Fibroblast of upper back skin (primary cell): ENCODE measurements around the gene LTA4H.
A peak's percentile ranks its signal among the peaks of the same experiment; 100 is the strongest.
"Not testable (repeated sequence)": the region's sequence is repeated elsewhere in the genome, so short reads cannot be mapped to it uniquely, and the experiment has no call there.

Experiments
- DNase-seq: peaks from one replicate; pipeline ENCODE4 v3.0.0-alpha.2; 2013

The LTA4H gene

DNA sequence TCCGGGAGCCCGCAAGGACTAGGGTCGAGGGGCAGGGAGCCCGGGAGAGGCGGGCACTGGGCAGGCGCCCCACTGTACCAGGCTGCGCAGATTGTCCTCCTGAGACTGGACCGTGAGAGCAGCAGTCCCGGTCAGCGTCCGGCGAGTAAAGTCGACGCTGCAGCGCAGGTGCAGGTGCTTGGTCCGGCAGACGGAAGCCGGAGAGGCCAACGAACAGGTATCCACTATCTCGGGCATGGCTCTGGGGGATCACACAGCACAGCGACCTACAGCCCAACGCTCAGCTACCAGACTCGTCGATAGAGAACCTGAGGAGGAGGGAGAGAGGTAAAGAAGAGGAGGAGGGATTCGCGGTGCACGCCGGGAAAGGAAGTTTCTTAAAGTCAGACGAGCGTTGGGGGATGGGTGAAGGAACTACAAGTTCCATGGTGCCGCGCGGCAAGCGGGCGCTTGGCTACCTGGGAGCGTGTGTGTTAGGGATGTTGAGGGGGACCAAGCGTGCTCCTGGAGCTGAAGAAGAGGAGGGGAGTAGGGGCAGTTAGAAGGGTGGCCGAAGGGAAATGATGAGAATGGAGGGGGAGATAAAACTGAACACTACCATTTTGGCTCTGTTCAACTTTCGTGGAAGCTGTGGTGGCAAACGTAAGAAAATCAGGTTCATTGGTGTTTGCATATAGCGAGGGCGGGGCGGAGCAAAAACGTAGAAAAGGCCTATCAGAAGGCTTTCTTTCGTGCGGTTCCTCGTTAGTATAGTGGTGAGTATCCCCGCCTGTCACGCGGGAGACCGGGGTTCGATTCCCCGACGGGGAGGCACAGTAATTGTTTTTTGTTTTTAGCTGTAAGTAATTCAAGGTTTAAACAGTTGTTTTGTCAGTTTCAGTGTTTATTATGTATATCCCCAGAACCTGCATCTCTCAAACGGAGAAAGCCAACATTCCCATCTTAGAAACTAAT, at the start of gene LTA4H:
LTA4H (minus strand) TSS at position 305 of the 954 bp plus-strand sequence; CDS start at position 237, 68 bp downstream.
- peak; percentile 99 for DNase-seq

DNA sequence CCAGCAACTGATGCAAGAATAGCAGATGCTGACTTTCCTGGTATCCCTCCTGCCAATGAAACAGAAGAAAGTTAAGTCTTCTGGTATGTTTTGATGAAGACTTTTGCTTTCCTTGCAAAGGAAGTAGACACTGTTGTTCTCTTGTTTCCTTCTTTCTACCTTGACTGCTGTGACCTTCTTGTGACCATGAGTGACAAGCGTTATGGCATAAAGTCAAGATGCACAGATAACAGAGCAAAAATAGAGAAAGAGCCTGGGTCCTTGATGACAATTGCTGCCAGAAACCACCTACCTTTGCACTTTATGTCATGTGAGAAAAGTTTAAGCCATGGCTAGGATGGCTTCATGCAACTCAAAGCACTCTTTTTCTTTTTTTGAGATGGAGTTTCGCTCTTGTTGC, 49.2 kb upstream of the LTA4H start:
- no peak for DNase-seq

DNA sequence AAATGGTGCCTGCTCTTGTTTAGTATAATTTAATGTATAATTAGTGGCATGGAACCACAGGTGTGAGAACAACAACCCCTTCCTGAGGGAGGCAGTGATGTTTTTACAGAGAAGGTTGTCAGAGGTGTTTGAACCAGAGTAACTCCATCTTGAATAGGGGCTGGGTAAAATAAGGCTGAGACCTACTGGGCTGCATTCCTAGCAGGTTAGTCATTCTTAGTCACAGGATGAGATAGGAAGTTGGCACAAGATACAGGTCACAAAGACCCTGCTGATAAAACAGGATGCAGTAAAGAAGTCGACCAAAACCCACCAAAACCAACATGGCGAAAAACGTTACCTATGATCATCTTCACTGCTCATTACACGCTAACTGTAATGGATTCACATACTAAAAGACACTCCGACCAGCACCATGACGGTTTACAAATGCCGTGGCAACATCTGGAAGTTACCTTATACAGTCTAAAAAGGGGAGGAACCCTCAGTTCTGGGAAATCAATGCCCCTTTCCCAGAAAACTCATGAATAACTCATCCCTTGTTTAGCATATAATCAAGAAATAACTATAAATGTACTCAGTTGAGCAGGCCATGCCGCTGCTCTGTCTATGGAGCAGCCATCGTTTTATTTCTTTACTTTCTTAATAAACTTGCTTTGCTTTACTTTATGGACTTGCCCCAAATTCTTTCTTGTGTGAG, 47.8 kb upstream of the LTA4H start:
- DNase-seq = no peak

DNA sequence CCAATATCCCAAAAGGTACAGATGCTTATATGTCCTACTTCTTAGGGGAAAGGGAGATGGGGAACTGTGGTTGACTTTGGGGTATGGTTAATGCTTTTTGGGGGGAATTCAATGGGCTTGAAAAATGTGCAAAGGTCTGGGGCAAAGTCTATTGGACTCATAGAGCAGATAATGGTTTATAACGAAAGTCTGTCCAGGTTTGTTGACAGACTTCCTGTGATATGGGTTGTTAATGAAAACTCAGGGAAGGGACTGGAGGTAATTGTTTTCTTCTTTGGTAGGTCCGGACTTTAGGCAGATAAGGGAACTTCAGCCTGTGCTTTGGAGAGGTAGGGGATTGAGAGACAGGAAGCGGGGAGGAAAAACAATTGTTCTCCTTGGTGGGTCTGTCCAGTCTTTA, 46.2 kb upstream of the LTA4H start:
- no peak for DNase-seq

DNA sequence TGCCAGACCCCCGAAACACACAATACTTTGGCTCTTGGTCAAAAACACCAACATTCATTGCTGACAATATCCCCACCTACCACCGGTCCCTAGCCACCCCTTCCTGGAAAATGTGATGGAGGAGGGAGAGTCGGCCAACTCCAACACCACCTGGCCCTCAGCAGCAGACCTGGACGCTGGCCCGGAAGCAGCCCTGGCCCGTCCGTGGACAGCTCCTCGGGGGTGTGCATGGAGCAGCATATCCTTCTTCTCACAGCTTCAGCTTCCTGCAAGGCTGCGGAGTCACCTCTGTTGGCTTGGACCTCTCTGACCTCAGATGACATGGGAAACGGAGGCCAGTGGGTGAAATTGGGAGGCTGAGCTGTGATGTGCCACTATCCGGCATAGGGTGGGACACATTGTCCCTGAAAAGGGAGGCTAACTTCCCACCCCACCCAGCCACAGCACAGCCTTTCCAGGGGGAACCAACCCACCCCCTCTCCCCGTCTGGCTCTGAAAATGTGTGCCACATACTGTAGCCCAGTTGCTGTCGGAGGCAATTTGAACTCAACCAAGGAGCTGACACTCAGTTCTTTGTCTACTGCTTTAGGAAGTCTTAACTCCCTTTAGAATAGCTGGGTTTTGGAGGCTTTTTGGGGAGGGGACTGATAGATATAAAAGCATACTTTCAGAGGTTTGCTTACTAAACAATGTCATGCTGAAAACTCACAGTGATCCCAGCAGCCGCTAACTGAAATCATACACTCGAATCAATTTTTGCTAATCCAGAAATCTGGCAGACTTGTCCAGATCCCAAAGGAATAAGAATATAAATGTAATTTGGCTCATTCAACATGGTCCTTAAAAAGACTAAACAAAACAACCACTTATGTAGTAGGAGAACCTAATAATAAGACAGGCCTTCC, 43.1 kb upstream of the LTA4H start:
- DNase-seq = peak; percentile 21

DNA sequence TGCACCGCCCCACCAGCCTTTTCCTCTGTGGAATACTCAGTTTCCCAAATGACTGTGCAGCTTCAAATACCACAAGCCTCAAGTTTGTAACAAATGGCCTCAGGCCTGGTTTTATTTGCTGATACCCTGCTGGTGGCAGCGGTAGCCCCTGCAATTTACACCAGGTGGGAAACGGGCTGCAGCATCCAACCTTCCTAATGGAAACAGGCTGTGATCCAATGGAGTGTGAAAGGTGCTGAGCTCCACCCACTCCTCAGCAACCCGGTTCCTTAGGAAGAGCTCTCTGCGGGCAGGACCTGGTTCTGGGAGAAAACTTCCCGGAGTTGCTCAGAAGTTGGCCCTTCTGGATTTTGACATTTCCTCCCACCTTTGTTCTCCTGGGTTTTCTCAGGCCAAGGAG, 41.7 kb upstream of the LTA4H start:
- no peak for DNase-seq

DNA sequence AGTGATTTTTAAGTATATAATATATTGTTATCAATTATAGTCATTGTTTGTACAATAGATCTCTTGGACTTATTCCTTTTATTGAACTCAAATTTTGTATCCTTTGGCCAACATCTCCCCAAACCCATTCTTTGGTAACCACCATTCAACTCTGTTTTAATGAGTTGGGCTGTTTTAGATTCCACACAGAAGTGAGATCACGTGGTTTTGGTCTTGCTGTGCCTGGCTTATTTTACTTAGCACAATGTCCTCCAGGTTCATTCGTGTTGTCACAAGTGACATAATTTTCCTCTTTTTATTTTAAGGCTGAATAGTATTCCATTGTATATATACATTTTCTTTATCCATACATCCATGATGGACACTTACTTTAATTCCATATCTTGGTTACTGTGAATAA, 40.2 kb upstream of the LTA4H start:
- no peak for DNase-seq

DNA sequence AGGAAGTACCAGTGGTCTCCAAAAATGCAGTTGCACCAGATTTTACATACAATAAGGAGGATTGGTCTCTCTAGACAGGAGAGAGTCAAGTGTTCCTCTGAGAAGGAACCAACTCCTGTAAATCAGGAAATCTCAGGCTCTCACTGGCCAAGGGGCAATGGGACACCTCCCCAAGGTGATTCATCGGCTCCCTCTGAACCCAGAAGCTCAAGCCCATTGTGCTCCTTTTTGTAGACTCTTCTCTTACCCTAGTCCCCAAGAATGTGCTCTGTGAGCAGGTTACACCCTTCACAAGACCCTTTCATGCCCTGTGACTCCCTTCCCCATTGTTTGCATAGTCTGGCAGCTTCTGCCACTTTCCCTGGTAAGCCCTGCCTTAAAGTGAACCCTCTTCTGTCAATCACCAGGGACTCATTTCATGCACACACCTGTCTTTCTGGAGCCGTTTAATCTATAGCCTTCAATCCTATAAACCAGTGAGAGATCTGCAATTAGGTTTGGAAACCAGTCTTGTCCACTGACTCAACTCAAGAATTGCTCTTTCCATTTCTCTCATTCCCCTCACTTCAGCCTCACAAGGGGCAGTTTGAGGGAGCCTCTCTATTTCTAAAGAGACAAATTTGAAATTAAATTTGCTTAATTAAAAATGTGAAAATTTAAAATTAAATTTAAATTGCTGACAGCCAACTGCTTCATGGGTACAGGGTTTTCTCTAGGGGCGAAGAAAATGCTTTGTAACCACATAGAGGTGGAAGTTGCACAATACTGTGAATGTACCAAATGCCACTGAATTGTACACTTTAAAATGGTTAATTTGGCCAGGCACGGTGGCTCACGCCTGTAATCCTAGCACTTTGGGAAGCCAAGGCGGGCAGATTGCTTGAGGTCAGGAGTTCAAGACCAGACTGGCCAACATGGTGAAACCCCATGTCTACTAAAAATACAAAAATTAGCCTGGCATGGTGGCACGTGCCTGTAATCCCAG, 38.3 kb upstream of the LTA4H start:
- no peak for DNase-seq

DNA sequence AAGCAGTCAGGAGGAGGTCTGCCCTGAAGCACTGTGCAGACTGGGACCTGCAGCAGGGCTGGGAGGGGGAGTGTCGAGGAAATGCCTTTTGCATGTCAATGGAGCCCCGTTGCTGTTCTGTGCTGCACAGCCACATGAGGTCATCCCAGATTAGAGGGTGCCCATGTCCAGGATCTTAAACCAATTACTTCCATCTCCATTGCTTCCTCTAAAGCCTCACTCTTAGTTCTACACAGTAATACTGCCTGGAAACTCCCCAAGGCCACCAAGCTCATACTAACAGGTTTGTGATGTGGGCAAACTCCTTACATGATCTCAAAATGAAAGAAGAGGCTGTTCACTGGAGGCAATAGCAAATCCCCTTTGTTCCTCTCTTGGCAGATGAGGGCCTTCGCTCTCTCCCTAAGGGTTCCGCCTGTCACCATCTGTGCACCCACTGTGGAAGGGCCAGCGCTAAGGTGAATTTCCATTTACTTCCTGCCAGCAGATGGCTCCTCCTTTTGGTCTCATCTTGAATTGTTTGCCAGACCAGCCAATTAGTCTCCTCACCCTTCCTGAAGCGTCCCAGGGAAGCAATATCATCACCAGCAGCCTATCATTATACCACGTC, 35.4 kb upstream of the LTA4H start:
- DNase-seq = no peak

DNA sequence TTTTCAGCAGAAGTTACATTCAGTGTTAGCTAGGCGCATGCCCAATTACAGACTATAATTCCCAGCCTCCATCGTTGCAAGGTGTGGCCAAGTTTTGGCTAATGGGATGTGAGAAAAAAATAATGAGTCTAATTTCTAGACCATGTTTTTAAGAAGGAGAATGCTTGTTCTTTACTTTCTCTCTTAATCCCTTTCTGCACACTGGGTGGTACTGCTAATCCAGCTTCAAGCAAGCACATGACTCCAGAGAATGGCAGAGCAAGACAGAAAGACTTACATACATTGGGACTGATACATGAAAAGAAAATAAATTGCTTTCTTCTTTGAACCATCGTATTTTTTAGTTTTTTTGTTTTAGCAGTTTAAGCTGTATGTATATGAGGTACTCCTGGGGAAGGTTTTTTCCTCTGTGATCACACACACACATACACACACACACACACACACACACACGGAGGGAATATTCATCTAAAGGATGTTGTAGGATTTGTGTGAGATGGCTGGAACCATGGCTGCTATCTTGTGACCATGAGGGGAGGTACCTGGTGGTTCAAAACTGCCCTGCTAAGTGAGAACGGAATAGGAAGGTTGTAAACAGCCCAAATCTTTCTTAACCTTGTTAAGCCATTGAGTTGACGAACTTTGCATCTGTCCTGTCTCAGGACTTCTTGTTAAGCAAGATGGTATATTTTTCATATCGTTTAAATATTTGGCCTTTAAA, 34.3 kb upstream of the LTA4H start:
- DNase-seq = no peak

DNA sequence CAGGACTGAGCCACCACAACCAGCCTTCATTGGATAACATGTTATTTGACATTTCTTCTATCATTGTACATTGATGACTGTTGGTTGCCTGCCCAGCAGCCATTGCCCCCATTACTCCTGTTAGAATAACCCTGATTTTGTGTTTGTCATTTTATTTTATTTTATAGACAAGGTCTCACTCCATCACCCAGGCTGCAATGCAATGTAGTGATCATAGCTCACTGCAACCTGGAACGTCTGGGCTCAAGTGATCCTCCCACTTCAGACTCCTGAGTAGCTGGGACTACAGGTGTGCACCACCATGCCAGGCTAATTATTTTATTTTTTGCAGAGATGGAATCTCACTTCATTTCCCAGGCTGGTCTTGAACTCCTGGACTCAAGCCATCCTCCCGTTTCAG, 33.2 kb upstream of the LTA4H start:
- DNase-seq = no peak

DNA sequence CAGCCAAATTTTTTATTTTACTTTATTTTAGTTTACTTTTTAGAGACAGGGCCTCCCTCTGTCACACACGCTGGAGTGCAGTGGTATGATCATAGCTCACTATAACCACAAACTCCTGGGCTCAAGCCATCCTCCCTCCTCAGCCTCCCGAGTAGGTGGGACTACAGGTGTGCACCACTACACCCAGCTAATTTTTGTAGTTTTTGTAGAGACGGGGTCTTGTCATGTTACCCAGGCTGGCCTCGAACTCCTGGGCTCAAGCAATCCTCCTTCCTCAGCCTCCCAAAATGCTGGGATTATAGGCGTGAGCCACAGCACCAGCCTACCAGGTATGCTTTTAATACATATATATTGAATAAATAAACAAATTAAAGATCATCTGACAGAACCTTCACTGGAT, 32.7 kb upstream of the LTA4H start:
- no peak for DNase-seq

DNA sequence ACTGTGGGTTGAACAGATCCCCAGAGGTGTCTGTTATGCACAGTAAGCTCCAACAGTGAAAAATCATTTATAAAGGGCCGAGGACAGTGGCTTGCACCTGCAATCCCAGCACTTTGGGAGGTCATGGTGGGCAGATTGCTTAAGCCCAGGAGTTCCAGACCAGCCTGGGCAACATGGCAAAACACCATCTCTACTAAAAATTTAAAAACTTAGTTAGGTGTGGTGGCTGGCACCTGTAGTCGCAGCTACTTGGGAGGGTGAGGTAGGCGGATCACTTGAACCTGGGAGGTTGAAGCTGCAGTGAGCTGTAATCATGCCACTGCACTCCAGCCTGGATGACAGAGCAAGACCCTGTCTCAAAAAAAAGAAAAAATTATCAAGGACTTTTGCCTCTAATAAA, 30.4 kb upstream of the LTA4H start:
- DNase-seq = not testable (repeated sequence)

DNA sequence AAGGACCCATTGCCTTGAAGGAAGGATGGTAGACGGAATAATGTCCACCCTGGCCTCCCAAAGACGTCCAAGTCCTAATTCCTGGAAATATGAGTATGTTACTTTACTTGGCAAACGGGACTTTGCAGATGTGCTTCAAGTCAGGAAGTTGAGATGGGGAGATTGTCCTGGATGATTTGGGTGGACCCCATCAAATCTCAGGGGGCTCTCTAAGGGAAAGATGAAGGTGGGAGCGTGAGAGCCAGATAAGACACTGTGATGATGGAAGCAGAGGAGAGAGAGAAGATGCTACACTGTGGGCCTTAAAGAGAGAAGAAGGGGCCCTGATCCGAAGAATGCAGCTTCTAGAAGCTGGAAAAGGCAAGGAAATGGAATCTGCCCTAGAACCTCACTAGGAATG, 29.6 kb upstream of the LTA4H start:
- no peak for DNase-seq

DNA sequence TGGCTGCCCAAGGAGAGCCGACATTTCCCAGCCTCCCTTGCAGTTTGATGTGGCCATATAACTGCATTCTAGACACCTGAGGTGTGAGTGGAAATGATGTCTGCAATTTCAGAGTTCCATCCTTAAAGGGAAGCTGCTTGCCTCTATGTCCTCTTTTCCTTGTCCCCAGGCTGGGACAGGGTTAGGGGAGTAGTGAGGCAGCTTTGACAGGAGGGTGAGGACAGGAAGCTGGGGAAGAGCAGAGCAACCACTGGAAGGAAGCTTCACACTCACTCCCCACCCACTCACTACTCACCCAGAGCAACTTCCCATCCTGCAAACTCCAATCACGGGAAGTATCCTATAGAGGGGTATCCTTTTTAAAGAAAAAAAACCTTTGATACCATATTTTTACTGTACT, 28.9 kb upstream of the LTA4H start:
- no peak for DNase-seq

DNA sequence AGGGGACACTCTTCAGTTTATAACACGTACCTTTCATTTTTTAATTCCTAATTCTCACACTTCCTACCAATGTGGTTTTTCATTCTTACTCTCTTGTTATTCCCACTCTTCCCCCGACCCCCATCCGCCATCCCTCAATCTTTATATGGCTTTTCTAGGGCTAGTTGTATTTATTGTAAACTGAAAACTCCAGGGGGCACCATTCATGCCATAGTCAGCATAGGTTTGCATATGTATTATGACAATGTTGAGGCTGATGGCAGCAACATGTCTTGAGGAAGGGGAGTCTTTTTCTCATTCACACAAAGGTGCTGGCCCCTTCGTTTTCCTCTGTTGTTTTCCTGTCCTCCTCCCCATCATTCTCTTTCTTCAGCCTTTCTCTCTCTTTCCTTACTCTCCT, 27.7 kb upstream of the LTA4H start:
- DNase-seq = peak; percentile 40

DNA sequence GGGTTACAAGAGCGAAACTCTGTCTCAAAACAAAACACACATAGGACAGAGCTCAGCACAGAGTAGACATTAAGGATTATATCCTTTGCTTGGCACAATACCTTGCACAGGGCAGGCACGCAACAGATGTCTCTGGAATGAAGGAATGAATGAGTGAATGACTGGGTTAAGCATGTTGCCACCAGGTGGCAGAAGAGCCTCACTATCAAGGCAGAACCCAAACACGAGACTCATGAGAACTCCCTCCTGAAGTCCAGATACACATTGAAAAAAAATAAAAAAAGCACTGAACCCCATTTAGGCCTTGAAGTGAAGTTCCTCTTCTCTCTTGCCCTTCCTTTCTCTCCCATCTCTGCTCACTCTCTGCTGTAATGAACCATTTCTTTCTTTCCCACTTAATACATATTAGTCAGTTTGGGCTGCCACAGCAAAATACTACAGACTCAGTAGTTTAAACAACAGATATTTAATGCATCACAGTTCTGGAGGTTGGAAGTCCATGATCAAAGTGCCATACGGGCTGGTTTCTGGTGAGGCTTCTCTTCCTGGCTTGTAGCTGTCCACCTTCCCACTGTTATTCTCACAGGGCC, 26.6 kb upstream of the LTA4H start:
- DNase-seq = peak; percentile 83

DNA sequence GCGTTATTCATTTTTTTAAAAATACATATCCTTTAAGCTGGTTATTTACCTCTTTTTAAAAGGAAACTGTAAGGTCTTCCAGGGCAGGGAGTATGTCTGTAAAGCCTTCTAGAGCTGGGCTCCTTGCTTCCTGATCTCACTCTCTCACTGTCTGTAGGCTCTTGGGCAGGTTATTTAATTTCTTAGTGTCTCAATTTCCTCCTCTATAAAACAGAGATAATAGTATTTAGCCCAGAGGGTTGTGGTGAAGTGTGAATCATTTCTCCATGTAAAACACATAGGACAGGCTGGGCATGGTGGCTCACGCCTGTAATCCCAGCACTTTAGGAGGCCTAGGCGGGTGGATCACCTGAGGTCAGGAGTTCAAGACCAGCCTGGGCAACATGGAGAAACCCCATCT, 25.9 kb upstream of the LTA4H start:
- DNase-seq = no peak

DNA sequence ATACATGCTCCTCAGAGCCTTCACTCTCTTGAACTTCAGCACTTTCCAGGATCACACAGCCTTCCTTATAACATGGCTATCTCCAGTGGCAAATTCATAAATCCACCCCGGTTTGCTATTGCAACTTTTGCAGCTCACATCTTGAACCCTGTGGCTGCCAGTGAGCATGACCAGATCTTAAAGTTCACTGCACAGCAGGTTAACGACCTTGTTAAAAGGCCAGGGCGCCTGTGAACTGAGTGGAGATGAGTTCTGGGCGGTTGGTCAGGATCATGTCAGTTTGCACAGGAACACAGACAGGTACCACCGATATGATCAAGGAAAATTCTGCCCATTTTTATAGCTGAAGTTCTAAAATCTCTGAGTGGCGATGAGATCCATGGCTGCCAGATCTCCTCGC, 24.7 kb upstream of the LTA4H start:
- no peak for DNase-seq

DNA sequence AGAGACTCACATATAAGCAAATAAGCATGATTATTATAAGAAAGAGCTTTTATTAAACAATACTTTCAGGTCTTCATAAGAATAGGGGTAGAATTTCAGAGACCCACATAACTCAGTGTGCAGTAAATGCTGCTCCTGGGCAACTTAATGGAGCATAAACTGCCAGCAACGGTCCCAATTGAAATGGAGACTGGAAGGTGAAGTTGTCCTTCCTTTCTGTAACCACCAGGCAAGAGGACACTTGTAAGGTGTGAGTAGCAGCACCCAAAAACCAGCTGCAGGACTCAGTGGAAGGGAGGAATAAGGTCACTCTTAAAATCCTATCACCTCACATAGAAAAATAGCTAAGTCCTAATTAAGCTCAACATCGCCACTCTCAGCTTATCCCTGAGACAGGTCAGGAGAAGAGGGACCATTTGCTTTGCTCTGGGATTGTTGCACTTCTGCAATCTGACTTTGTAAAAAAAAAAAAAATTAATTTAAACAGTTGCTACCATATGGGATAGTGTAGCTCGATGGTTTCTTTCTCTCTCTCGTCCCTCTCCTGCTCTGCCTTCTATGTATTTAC, 22.7 kb upstream of the LTA4H start:
- DNase-seq = no peak
